Fibroblast of lung (primary cell): ENCODE results near the gene DNMT3A.

Experiments
- EZH2 ChIP-seq: IDR thresholded peaks from 2 replicates; pipeline ENCODE4 v1.5.1; 2012; ENCODE audit warnings: low read length, control low read depth, mild to moderate bottlenecking; ENCODE audit errors: missing control alignments
- TF ChIP-seq, protein P1 (sequence below), 2 donors: IDR thresholded peaks in 1 of 2; conservative IDR thresholded peaks in 1 of 2; 1 replicate in 1 of 2; 2 replicates in 1 of 2; pipeline ENCODE4 v1.5.1; 2011 to 2012; ENCODE audit warnings: low read length in 2 of 2, control low read depth in 1 of 2, inconsistent platforms in 1 of 2, low read depth in 1 of 2, mild to moderate bottlenecking in 1 of 2

- TF ChIP-seq, protein P1, sequence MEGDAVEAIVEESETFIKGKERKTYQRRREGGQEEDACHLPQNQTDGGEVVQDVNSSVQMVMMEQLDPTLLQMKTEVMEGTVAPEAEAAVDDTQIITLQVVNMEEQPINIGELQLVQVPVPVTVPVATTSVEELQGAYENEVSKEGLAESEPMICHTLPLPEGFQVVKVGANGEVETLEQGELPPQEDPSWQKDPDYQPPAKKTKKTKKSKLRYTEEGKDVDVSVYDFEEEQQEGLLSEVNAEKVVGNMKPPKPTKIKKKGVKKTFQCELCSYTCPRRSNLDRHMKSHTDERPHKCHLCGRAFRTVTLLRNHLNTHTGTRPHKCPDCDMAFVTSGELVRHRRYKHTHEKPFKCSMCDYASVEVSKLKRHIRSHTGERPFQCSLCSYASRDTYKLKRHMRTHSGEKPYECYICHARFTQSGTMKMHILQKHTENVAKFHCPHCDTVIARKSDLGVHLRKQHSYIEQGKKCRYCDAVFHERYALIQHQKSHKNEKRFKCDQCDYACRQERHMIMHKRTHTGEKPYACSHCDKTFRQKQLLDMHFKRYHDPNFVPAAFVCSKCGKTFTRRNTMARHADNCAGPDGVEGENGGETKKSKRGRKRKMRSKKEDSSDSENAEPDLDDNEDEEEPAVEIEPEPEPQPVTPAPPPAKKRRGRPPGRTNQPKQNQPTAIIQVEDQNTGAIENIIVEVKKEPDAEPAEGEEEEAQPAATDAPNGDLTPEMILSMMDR (conservative IDR thresholded peaks at IDR 0.05 in 1 of 2, IDR thresholded peaks at IDR 0.05 in 1 of 2; ENCODE audit: low read depth in 1 of 2, low read length in 2 of 2) = no peak
- TF ChIP-seq EZH2 = no peak
These were observed 44.2 kb upstream of the DNMT3A start for GRCh38 chr2:25385910-25386309.
